SK-N-SH (cell line): ENCODE results near the gene SEMA4G. TPM values are rescaled to one million over a fixed set of nuclear protein-coding genes. Genes with fewer than 3 reads are reported as not detected.
A peak's percentile ranks its signal among the peaks of the same experiment; 100 is the strongest.

Source experiments
- CTCF ChIA-PET: fragments of 300-600, 350-600 bp; formaldehyde crosslinking; extraction: SDS; loops from one replicate; lab custom pipeline; 2021; lab: Yijun Ruan, JAX
- POLR2A ChIA-PET: fragments of 350-600 bp; sonication (Branson Sonifier 250); formaldehyde crosslinking; extraction: SDS; loops from one replicate; lab custom pipeline; 2020; ENCODE audit warnings: antibody characterized with exemption, inconsistent platforms; lab: Yijun Ruan, JAX
- DNase-seq: peaks from one replicate; pipeline ENCODE4 v3.0.0; 2012
- H2AFZ ChIP-seq: fragments of 200-600 bp; sonication (generic); 2 replicates; pipeline ENCODE4 v1.8.1; 2016; ENCODE audit warnings: antibody characterized with exemption, mild to moderate bottlenecking, low read depth
- H3F3A ChIP-seq: fragments of 200-600 bp; sonication (generic); replicated peaks from 2 replicates; pipeline ENCODE3; 2016; ENCODE audit warnings: antibody characterized with exemption, mild to moderate bottlenecking; ENCODE audit not compliant: insufficient read depth
- H3K27ac ChIP-seq, 2 experiments: fragments of 200-500 bp in 1 of 2; fragments of 200-600 bp in 1 of 2; sonication (Bioruptor generic) in 1 of 2; sonication (generic), shearing (Covaris generic) in 1 of 2; 2 replicates each; pipeline versions ENCODE4 v1.5.1 to v1.6.1; 2014 to 2016; ENCODE audit warnings: low read depth in 2 of 2, inconsistent platforms in 1 of 2, low read length in 1 of 2, mild to moderate bottlenecking in 1 of 2, mixed read lengths in 1 of 2
- H3K27me3 ChIP-seq: fragments of 200-600 bp; sonication (generic), shearing (Covaris generic); 2 replicates; pipeline ENCODE4 v1.6.1; 2016; ENCODE audit warnings: mixed run types; ENCODE audit not compliant: insufficient read depth
- H3K36me3 ChIP-seq, 2 experiments: fragments of 200-500 bp in 1 of 2; fragments of 200-600 bp in 1 of 2; sonication (Bioruptor generic) in 1 of 2; sonication (generic) in 1 of 2; replicated peaks in 1 of 2; 2 replicates each; pipeline versions ENCODE3 to v1.5.1; 2014 to 2016; ENCODE audit warnings: low read length in 1 of 2, mild to moderate bottlenecking in 1 of 2; ENCODE audit not compliant: insufficient read depth in 2 of 2, control insufficient read depth in 1 of 2
- H3K4me1 ChIP-seq, 2 experiments: fragments of 200-500 bp in 1 of 2; fragments of 200-600 bp in 1 of 2; sonication (Bioruptor generic) in 1 of 2; sonication (generic), shearing (Covaris generic) in 1 of 2; 2 replicates each; pipeline versions ENCODE4 v1.5.1 to v1.6.1; 2014 to 2016; ENCODE audit warnings: low read depth in 1 of 2, low read length in 1 of 2, mixed run types in 1 of 2; ENCODE audit not compliant: insufficient read depth in 2 of 2, control insufficient read depth in 1 of 2
- H3K4me2 ChIP-seq: fragments of 200-600 bp; sonication (generic), shearing (Covaris generic); 2 replicates; pipeline ENCODE4 v1.6.1; 2017; ENCODE audit warnings: mixed run types
- H3K4me3 ChIP-seq, 2 experiments: fragments of 200-500 bp in 1 of 2; fragments of 200-600 bp in 1 of 2; sonication (Bioruptor generic) in 1 of 2; sonication (generic), shearing (Covaris generic) in 1 of 2; 2 replicates each; pipeline versions ENCODE4 v1.5.1 to v1.8.1; 2014 to 2016; ENCODE audit warnings: low read depth in 2 of 2, inconsistent platforms in 1 of 2, low read length in 1 of 2, mild to moderate bottlenecking in 1 of 2, mixed read lengths in 1 of 2, moderate library complexity in 1 of 2
- H3K79me2 ChIP-seq: fragments of 200-600 bp; sonication (generic); 2 replicates; pipeline ENCODE4 v1.8.1; 2017; ENCODE audit warnings: mild to moderate bottlenecking; ENCODE audit not compliant: insufficient read depth
- H3K9ac ChIP-seq: fragments of 200-600 bp; sonication (generic); 2 replicates; pipeline ENCODE4 v1.6.1; 2017; ENCODE audit warnings: mixed run types
- H3K9me2 ChIP-seq: fragments of 200-600 bp; sonication (generic); 2 replicates; pipeline ENCODE4 v1.6.1; 2017; ENCODE audit warnings: mixed run types
- H3K9me3 ChIP-seq: fragments of 200-600 bp; sonication (generic); 2 replicates; pipeline ENCODE4 v1.6.1; 2017; ENCODE audit warnings: mixed run types, mild to moderate bottlenecking, moderate library complexity
- H4K20me1 ChIP-seq: fragments of 200-600 bp; sonication (generic); 2 replicates; pipeline ENCODE4 v1.6.1; 2017; ENCODE audit warnings: mild to moderate bottlenecking, mixed run types; ENCODE audit not compliant: insufficient read depth
- CHD2 ChIP-seq: fragments of 150-350 bp; IDR thresholded peaks from 2 replicates; pipeline ENCODE4 v1.6.1; 2018; ENCODE audit warnings: low read length; ENCODE audit not compliant: partially characterized antibody
- FOXJ3 ChIP-seq: sonication (generic); formaldehyde crosslinking; IDR thresholded peaks from 2 replicates; pipeline ENCODE4 v1.5.1; 2020; ENCODE audit warnings: mild to moderate bottlenecking, missing genetic modification reagents
- GABPA ChIP-seq: IDR thresholded peaks from 2 replicates; pipeline ENCODE4 v1.4.0; 2012; ENCODE audit warnings: low read depth, mild to moderate bottlenecking
- POLR2AphosphoS5 ChIP-seq: IDR thresholded peaks from 2 replicates; pipeline ENCODE4 v1.6.1; 2012; ENCODE audit warnings: low read depth, low read length
- USF2 ChIP-seq: fragments of 150-350 bp; IDR thresholded peaks from 2 replicates; pipeline ENCODE4 v1.6.1; 2017; ENCODE audit warnings: antibody characterized with exemption, low read length, low read depth, borderline replicate concordance
- WGBS: methylation state at CpG from one replicate; pipeline ENCODE4 v1.1.6; 2017; ENCODE audit warnings: low lambda C conversion rate; 5-methylcytosine and 5-hydroxymethylcytosine counted together
- polyA plus RNA-seq, 3 experiments: library from polyadenylated mRNA; depleted of rRNA; stranded (reverse); fragments of >200 nt; gene quantifications; 2 replicates each; pipeline ENCODE4 v1.2.3, GENCODE V29; 2012

The SEMA4G gene
- polyA plus RNA-seq, 1 of the 3 experiments (the other 2 are of a cell fraction), result 16.2 TPM

GRCh38 chr10:101007915-101008822 is 38.9 kb downstream of the SEMA4G start:
- CTCF ChIA-PET, result interaction anchor here (0.6 to 24.5 kb wide), 7 partner anchors 9 to 134 kb away, joined by 3 to 443 read pairs (median 4); partner anchors contain the start of gene LZTS2
- Histone ChIP-seq H3K4me2 (no peak overlapping the region), H3K4me3 (no peak overlapping the region), H3K9ac (no peak overlapping the region), H3K4me1 (peaks cover 5 to 30% of the 10 kb centered on the region in 2 experiments; a peak in 1 of 4 replicates), H3K27ac (peak overlapping the region in 1 of 2 experiments; percentile 22; a peak in 2 of 4 replicates), H3K36me3 (peaks cover 28 to 39% of the 10 kb centered on the region in 2 experiments)
- DNase-seq, result peak; percentile 45
- no peak for TF ChIP-seq CHD2
- TF ChIP-seq USF2, result no peak
- no peak for TF ChIP-seq GABPA
- peak; percentile 8; the same call in 1 of the 2 replicates for TF ChIP-seq POLR2AphosphoS5
- TF ChIP-seq FOXJ3 (CRISPR knock-in tag), result no peak
- TF ChIP-seq, all 33 proteins: peak for 1
- peaks cover 15% of the 10 kb centered on the region for H3K79me2 ChIP-seq
- 70% methylated on average over 6 of the region's 13 CpGs for WGBS
- no peaks in the 10 kb centered on the region for H3K9me2 ChIP-seq
- POLR2A ChIA-PET, result interaction anchor here (0.6 to 0.9 kb wide), 2 partner anchors 10 to 13 kb away, joined by 3 read pairs; no protein-coding TSS in a partner anchor
- H2AFZ ChIP-seq, result no peak overlapping the region
- H3K9me3 ChIP-seq, result no peaks in the 10 kb centered on the region
- H4K20me1 ChIP-seq, result peaks cover 19% of the 10 kb centered on the region; the same call in 1 of the 2 replicates
- no peaks in the 10 kb centered on the region for H3K27me3 ChIP-seq
- H3F3A ChIP-seq, result peaks cover 24% of the 10 kb centered on the region

GRCh38 chr10:101008823-101009423 is 39.6 kb downstream of the SEMA4G start:
- peaks cover 11% of the 10 kb centered on the region; the same call in 1 of the 2 replicates for H4K20me1 ChIP-seq
- no peaks in the 10 kb centered on the region for H3K9me3 ChIP-seq
- no peak overlapping the region for H2AFZ ChIP-seq
- DNase-seq, result no peak
- POLR2A ChIA-PET, result interaction anchor here (0.6 to 0.9 kb wide), 2 partner anchors 11 to 14 kb away, joined by 3 read pairs; no protein-coding TSS in a partner anchor
- H3K36me3 ChIP-seq, result peaks cover 21 to 32% of the 10 kb centered on the region in 2 experiments
- H3K27me3 ChIP-seq, result no peaks in the 10 kb centered on the region
- H3K27ac ChIP-seq, result no peak overlapping the region; a peak in 1 of 4 replicates
- H3K4me3 ChIP-seq, result no peak overlapping the region
- no peak overlapping the region for H3K9ac ChIP-seq
- 0 out of 2 replicates have a peak, but pooled peaks have one; percentile 8 for TF ChIP-seq POLR2AphosphoS5
- no peak for TF ChIP-seq CHD2
- TF ChIP-seq, all 33 proteins: peak for 1
- Histone ChIP-seq H3K4me2 (no peak overlapping the region), H3K79me2 (peaks cover 7% of the 10 kb centered on the region; the same call in 1 of the 2 replicates), H3K9me2 (no peaks in the 10 kb centered on the region), H3K4me1 (peaks cover 5 to 33% of the 10 kb centered on the region in 2 experiments; a peak in 1 of 4 replicates), H3F3A (peaks cover 28% of the 10 kb centered on the region)
- CTCF ChIA-PET, result interaction anchor here (1.0 to 24.5 kb wide), 7 partner anchors 8 to 133 kb away, joined by 3 to 443 read pairs (median 4); partner anchors contain the start of gene LZTS2
- WGBS, result 87% methylated on average over 3 of the region's 6 CpGs
